GM12874 (cell line): Measurements from ENCODE around the gene SVIL.

ENCODE experiments used
- TF ChIP-seq, protein P1 (sequence below): IDR thresholded peaks from 2 replicates; pipeline ENCODE4 v1.5.1; 2011; ENCODE audit warnings: low read depth, mild to moderate bottlenecking, control low read depth, low read length, moderate library complexity; ENCODE audit not compliant: insufficient read depth

Gene SVIL

DNA sequence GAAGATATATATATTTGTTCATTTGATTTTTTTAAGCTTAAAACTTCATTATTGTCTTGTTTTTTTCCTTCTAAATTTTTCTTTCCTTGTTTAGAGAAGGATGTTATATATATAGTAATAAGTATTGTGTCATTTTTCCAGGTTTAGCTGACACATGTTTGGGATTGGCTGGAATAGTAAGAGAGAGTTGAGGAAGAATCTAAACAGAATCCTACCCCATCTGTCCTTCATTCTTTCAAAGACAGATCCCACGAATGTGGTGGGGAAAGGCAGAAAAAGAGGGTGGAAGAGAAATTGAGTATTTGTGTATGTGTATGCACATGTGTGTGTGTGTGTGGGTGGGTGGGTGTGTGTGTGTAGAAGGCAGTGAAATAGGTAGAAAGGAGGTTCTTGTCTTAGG lies 132.4 kb downstream of the SVIL start:
- TF ChIP-seq, protein P1, sequence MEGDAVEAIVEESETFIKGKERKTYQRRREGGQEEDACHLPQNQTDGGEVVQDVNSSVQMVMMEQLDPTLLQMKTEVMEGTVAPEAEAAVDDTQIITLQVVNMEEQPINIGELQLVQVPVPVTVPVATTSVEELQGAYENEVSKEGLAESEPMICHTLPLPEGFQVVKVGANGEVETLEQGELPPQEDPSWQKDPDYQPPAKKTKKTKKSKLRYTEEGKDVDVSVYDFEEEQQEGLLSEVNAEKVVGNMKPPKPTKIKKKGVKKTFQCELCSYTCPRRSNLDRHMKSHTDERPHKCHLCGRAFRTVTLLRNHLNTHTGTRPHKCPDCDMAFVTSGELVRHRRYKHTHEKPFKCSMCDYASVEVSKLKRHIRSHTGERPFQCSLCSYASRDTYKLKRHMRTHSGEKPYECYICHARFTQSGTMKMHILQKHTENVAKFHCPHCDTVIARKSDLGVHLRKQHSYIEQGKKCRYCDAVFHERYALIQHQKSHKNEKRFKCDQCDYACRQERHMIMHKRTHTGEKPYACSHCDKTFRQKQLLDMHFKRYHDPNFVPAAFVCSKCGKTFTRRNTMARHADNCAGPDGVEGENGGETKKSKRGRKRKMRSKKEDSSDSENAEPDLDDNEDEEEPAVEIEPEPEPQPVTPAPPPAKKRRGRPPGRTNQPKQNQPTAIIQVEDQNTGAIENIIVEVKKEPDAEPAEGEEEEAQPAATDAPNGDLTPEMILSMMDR = no peak

- TF ChIP-seq, protein P1 = no peak
Measured at GRCh38 chr10:29501692-29502091, 133.1 kb downstream of the SVIL start.

DNA sequence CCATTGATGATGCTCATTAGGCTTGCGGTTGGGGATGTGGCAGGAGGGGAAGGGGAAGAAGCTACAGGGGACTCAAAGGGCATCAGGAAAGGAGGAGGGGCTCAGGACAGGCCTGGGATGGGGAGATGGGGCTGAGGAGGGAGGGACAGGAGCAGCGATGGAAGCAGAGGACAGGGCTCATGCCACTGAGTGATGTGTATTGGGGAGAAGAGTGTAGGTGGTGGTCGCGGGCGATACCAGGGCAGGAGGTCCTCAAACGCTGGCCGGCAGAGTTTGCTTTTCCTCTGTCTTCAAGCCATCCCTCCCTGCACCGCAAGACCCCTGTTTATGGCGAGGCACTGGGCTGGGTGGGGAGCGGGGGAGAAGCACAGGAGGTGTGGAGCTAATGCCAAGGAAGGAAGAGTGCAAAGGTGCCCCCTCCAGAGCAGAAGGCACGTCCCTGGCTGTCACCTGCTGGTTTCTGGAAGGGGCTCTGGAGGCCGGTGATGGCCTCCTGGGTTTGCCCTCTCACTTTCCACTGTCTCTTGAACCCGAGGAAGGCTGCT lies 134.7 kb downstream of the SVIL start:
- TF ChIP-seq, protein P1 = no peak

GRCh38 chr10:29496341-29497162 lies 138.2 kb downstream of the SVIL start:
- TF ChIP-seq, protein P1 = peak; percentile 93

DNA sequence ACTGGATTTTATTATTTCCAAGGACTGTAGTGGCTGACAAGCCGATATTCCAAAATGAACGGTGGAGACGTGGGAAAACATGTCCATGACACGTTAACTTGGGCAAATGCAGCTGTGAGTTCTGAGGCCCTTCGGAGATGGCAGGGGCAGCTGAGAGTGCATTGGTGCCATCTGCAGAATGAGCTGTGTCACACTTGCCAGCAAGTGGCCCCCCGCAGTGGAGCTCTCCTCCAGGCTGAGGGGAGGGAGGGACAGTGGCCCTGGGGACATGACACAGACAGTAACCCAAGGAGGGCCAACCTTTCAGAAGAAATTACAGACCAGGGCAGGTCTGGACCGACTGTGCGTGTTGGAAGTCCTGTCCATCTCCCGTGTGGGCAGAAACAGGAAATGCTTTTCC lies 139.4 kb downstream of the SVIL start:
- TF ChIP-seq, protein P1 = no peak

DNA sequence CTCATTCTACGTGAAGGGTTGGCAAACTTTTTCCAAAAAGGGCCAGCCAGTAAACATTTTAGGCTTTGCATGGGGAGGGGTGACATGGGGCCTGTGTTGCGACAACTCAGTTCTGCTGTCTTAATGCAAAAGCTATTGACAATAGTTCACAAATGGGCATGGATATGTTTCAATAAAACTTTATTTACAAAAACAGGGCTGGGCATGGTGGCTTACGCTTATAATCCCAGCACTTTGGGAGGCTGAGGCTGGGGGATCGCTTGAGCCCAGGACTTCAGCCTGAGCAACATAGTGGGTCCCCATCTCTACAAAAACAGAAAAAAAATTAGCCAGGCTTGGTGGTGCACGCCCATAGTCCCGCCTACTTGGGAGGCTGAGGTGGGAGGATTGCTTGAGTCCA lies 141.1 kb downstream of the SVIL start:
- TF ChIP-seq, protein P1 = no peak

- TF ChIP-seq, protein P1 = no peak
Measured at GRCh38 chr10:29492774-29493173, 142.0 kb downstream of the SVIL start.
